IMR-90 (cell line): ENCODE measurements around the gene HMGA1. TPM values are rescaled to one million over a fixed set of nuclear protein-coding genes. Genes with fewer than 3 reads are reported as not detected.

Experiments used
- ATAC-seq: fragments of 200-7000 bp; cut with Tn5 transposase; 2 replicates; pipeline ENCODE4 v1.9.1; 2020; ENCODE audit warnings: low read depth, mild to moderate bottlenecking, moderate library complexity
- BruUV-seq: library from RNA; stranded (reverse); fragments of 400-500 nt; replicated peaks from 2 replicates; lab custom pipeline; 2021; lab: Mats Ljungman, UMichigan
- CTCF ChIA-PET: fragments of 300-600 bp; formaldehyde crosslinking; extraction: SDS; loops from one replicate; lab custom pipeline; 2021; ENCODE audit warnings: antibody characterized with exemption; lab: Yijun Ruan, JAX
- POLR2A ChIA-PET: fragments of 300-600 bp; sonication (Branson Sonifier 250); formaldehyde crosslinking; loops from one replicate; lab custom pipeline; 2022; ENCODE audit warnings: antibody characterized with exemption; ENCODE audit not compliant: unreplicated experiment; lab: Charles Lee
- DNase-seq: peaks from one replicate; pipeline ENCODE4 v3.0.0; 2013
- H2AFZ ChIP-seq: replicated peaks from 2 replicates; pipeline ENCODE3; 2013; ENCODE audit warnings: low read length, mild to moderate bottlenecking; ENCODE audit not compliant: poor library complexity
- H2AK5ac ChIP-seq: 2 replicates; pipeline ENCODE4 v1.6.1; 2013; ENCODE audit warnings: low read depth, low read length, inconsistent platforms
- H2AK9ac ChIP-seq: replicated peaks from 2 replicates; pipeline ENCODE3; 2013; ENCODE audit warnings: mild to moderate bottlenecking, low read depth, low read length, moderate library complexity; ENCODE audit not compliant: poor library complexity
- H2BK120ac ChIP-seq: 2 replicates; pipeline ENCODE4 v1.6.1; 2013; ENCODE audit warnings: low read depth, low read length, inconsistent platforms
- H2BK15ac ChIP-seq: 3 replicates; pipeline ENCODE4 v1.6.1; 2013; ENCODE audit warnings: low read depth, low read length, inconsistent platforms
- H2BK20ac ChIP-seq: 2 replicates; pipeline ENCODE4 v1.6.1; 2013; ENCODE audit warnings: low read depth, mild to moderate bottlenecking, inconsistent platforms, low read length, moderate library complexity
- H2BK5ac ChIP-seq: 2 replicates; pipeline ENCODE4 v1.6.1; 2013; ENCODE audit warnings: mild to moderate bottlenecking, low read depth, low read length, inconsistent platforms; ENCODE audit not compliant: poor library complexity, severe bottlenecking
- H3K14ac ChIP-seq: replicated peaks from 2 replicates; pipeline ENCODE4 v1.6.1; 2013; ENCODE audit warnings: low read depth, low read length, inconsistent platforms
- H3K18ac ChIP-seq: 2 replicates; pipeline ENCODE4 v1.6.1; 2013; ENCODE audit warnings: low read depth, low read length, control low read depth
- H3K23ac ChIP-seq: 2 replicates; pipeline ENCODE4 v1.6.1; 2013; ENCODE audit warnings: low read depth, low read length, inconsistent platforms
- H3K27ac ChIP-seq: 2 replicates; pipeline ENCODE4 v1.5.1; 2013; ENCODE audit warnings: mild to moderate bottlenecking, control low read depth, low read length; ENCODE audit not compliant: insufficient read depth
- H3K27me3 ChIP-seq: 2 replicates; pipeline ENCODE4 v1.6.1; 2013; ENCODE audit warnings: low read length; ENCODE audit not compliant: control insufficient read depth, insufficient read depth
- H3K36me3 ChIP-seq: 2 replicates; pipeline ENCODE4 v1.6.1; 2013; ENCODE audit warnings: low read length, mixed read lengths; ENCODE audit not compliant: control insufficient read depth, insufficient read depth
- H3K4ac ChIP-seq: 2 replicates; pipeline ENCODE4 v1.6.1; 2013; ENCODE audit warnings: low read depth, low read length, inconsistent platforms
- H3K4me1 ChIP-seq: 2 replicates; pipeline ENCODE4 v1.6.1; 2013; ENCODE audit warnings: low read length, mixed read lengths; ENCODE audit not compliant: control insufficient read depth, insufficient read depth
- H3K4me2 ChIP-seq: 2 replicates; pipeline ENCODE4 v1.6.1; 2013; ENCODE audit warnings: low read depth, mild to moderate bottlenecking, control low read depth, low read length, moderate library complexity
- H3K4me3 ChIP-seq: 2 replicates; pipeline ENCODE4 v1.5.1; 2013; ENCODE audit warnings: low read depth, mild to moderate bottlenecking, control low read depth, low read length, moderate library complexity; ENCODE audit not compliant: insufficient read depth
- H3K56ac ChIP-seq: 2 replicates; pipeline ENCODE4 v1.6.1; 2013; ENCODE audit warnings: low read length, inconsistent platforms; ENCODE audit not compliant: insufficient read depth; ENCODE audit errors: extremely low read depth
- H3K79me1 ChIP-seq, 2 experiments: 2 replicates each; pipeline ENCODE4 v1.6.1; 2013; ENCODE audit warnings: low read length in 2 of 2, inconsistent platforms in 1 of 2, low read depth in 1 of 2
- H3K9ac ChIP-seq: 2 replicates; pipeline ENCODE4 v1.6.1; 2013; ENCODE audit warnings: low read depth, low read length, control low read depth
- H3K9me1 ChIP-seq: 2 replicates; pipeline ENCODE4 v1.6.1; 2013; ENCODE audit warnings: low read length, inconsistent platforms; ENCODE audit not compliant: insufficient read depth
- H3K9me3 ChIP-seq: 2 replicates; pipeline ENCODE4 v1.6.1; 2013; ENCODE audit warnings: low read length; ENCODE audit not compliant: control insufficient read depth, insufficient read depth
- H4K20me1 ChIP-seq: 2 replicates; pipeline ENCODE4 v1.6.1; 2013; ENCODE audit warnings: low read length, inconsistent platforms; ENCODE audit not compliant: insufficient read depth
- H4K5ac ChIP-seq: 2 replicates; pipeline ENCODE4 v1.6.1; 2013; ENCODE audit warnings: mild to moderate bottlenecking, low read depth, low read length, control low read depth
- H4K8ac ChIP-seq, 2 experiments: 2 replicates each; pipeline ENCODE4 v1.6.1; 2013; ENCODE audit warnings: low read depth in 2 of 2, low read length in 2 of 2, control low read depth in 1 of 2, inconsistent platforms in 1 of 2
- H4K91ac ChIP-seq: 2 replicates; pipeline ENCODE4 v1.6.1; 2013; ENCODE audit warnings: low read depth, low read length, inconsistent platforms; ENCODE audit not compliant: insufficient read depth
- CEBPB ChIP-seq: IDR thresholded peaks from 2 replicates; pipeline ENCODE4 v1.6.1; 2012; ENCODE audit warnings: low read depth, low read length, improper control_type of control experiment
- RCOR1 ChIP-seq: IDR thresholded peaks from 2 replicates; pipeline ENCODE4 v1.6.1; 2012; ENCODE audit warnings: mild to moderate bottlenecking, low read length, improper control_type of control experiment; ENCODE audit not compliant: insufficient replicate concordance
- WGBS, 2 experiments: methylation state at CpG; one replicate each; pipeline versions ENCODE4 v1.1.5 to v1.1.7; 2013; ENCODE audit warnings: missing lambda C conversion rate in 2 of 2; ENCODE audit not compliant: insufficient read length in 1 of 2; ENCODE audit errors: extremely low coverage in 2 of 2; 5-methylcytosine and 5-hydroxymethylcytosine counted together
- dilution Hi-C: fragments of 300-500 bp; cut with HindIII; formaldehyde crosslinking; loops from one replicate; pipeline ENCODE4 v1.14.3; 2018; ENCODE audit warnings: low sequenced_read_pairs; ENCODE audit not compliant: unreplicated experiment
- in situ Hi-C: fragments of 300-500 bp; cut with MboI; formaldehyde crosslinking; loops from 3 replicates; pipeline ENCODE4 v1.14.3; 2019; ENCODE audit warnings: low sequenced_read_pairs, inconsistent platforms, mixed read lengths
- intact Hi-C: fragments of 100-400 bp; cut with micrococcal nuclease; formaldehyde crosslinking; loops from 2 replicates; pipeline ENCODE4 v1.10.0; 2022
- polyA plus RNA-seq, 3 experiments: library from polyadenylated mRNA; depleted of rRNA; stranded (reverse); fragments of >200 nt; gene quantifications; 2 replicates each; pipeline ENCODE4 v1.2.3, GENCODE V29; 2012; ENCODE audit warnings: low replicate concordance in 1 of 3
- total RNA-seq: library from RNA; depleted of rRNA; stranded (reverse); fragments of >200 nt; gene quantifications from 2 replicates; pipeline ENCODE4 v1.2.3, GENCODE V29; 2012

Gene HMGA1
- total and polyA plus RNA-seq, 2 of the 4 experiments (the other 2 are of a cell fraction) = 101 to 589 TPM

DNA sequence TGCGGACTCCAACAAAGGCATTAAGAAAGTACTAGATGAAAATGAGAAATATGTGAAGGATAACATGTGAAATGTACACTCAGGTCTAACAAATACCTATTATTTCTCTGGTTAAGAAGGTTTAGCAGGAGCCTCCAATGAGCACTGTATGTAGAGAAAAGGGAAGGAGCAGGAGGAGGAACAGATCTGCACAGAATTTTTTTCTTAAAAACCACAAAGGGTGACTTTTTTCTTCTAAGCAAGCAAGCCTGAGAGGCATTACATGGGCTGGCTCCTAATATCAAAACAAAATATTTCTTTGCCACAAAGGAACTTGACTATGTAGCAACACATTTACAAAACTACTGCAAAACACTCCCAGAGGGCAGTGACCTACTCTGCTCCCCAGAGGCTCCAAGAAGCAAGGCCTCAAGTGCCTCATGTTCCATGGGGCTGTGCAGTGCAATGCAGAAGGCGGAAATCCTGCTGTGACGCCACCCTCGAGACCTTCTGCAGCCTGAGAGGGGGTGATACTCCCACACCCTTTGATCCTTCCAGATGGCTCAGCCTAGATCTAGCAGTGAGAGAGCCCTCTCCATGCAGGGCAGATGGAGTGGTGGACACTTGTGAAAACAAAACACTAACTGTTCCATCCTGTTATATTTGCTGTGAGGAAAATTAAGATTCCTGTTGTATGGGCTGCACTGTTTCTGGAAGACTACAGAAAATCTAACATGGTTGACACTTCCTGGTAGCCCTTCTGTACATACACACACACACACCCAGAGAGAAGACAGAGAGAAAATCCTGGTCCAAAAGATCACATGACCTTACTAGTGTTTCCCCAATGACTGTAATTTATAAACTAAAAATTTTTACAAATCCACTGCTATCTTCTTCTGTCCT is 48.1 kb downstream of the HMGA1 start:
- peak; percentile 91 for ATAC-seq
- peak overlapping the region in 1 of 2 experiments; percentile 20; a peak in 1 of 4 replicates for H4K8ac ChIP-seq
- H3K4ac ChIP-seq = no peak overlapping the region; the same call in 1 of the 2 replicates
- no peak overlapping the region for H2BK120ac ChIP-seq
- H3K18ac ChIP-seq = peak overlapping the region; percentile 7; the same call in 1 of the 2 replicates
- BruUV-seq = no TSS peak
- peaks cover 3 to 4% of the 10 kb centered on the region in 2 experiments; a peak in 1 of 4 replicates for H3K79me1 ChIP-seq
- H2BK5ac ChIP-seq = peak overlapping the region; percentile 39
- DNase-seq = peak; percentile 73
- H3K4me1 ChIP-seq = peaks cover 10% of the 10 kb centered on the region
- H3K9me3 ChIP-seq = peaks cover 5% of the 10 kb centered on the region
- no peak overlapping the region for H3K9ac ChIP-seq
- POLR2A ChIA-PET = no interaction called here
- H2AFZ ChIP-seq = peak overlapping the region; percentile 24
- H3K36me3 ChIP-seq = peaks cover 13% of the 10 kb centered on the region
- 0 out of 2 replicates have a peak overlapping the region, but pooled peaks have one; percentile 13 for H3K14ac ChIP-seq
- H3K23ac ChIP-seq = 0 out of 2 replicates have a peak overlapping the region, but pooled peaks have one; percentile 14
- 0 out of 2 replicates have a peak overlapping the region, but pooled peaks have one; percentile 3 for H2AK5ac ChIP-seq
- no peaks in the 10 kb centered on the region for H3K27me3 ChIP-seq
- H4K5ac ChIP-seq = peak overlapping the region; percentile 16; the same call in 1 of the 2 replicates
- H4K91ac ChIP-seq = no peak overlapping the region
- intact Hi-C loops = no loop called here
- H3K56ac ChIP-seq = no peak overlapping the region
- H3K4me2 ChIP-seq = no peak overlapping the region
- WGBS, 2 experiments = no CpG with 5 or more reads among the region's 4 CpGs
- no peak overlapping the region for H2BK20ac ChIP-seq
- H3K9me1 ChIP-seq = peaks cover 8% of the 10 kb centered on the region; the same call in 1 of the 2 replicates
- H2BK15ac ChIP-seq = no peak overlapping the region
- peak overlapping the region; percentile 48; the same call in 1 of the 2 replicates for H3K27ac ChIP-seq
- peak overlapping the region; percentile 49 for H2AK9ac ChIP-seq
- CTCF ChIA-PET = no interaction called here
- dilution Hi-C loops = no loop called here
- H3K4me3 ChIP-seq = no peak overlapping the region
- H4K20me1 ChIP-seq = peaks cover 4% of the 10 kb centered on the region; the same call in 1 of the 2 replicates
- no peak for TF ChIP-seq RCOR1
- TF ChIP-seq CEBPB = peak; percentile 51; the same call in 1 of the 2 replicates
- in situ Hi-C loops = no loop called here
